Right renal pelvis (tissue), 4 donors: ENCODE measurements around the gene CCDC91. TPM values are rescaled to one million over a fixed set of nuclear protein-coding genes. Genes with fewer than 3 reads are reported as not detected.
A peak's percentile ranks its signal among the peaks of the same experiment; 100 is the strongest.
"Not testable (repeated sequence)": the region's sequence is repeated elsewhere in the genome, so short reads cannot be mapped to it uniquely, and the experiment has no call there.

Experiments
- DNase-seq, 4 donors: peaks; one replicate each; pipeline ENCODE4 v3.0.0-alpha.2; 2013; ENCODE audit warnings: low read depth in 4 of 4, low spot score in 3 of 4, missing footprints in 1 of 4
- polyA plus RNA-seq, 4 donors: library from polyadenylated mRNA; unstranded; fragments of 120-200 nt; gene quantifications; one replicate each; pipeline ENCODE4 v1.2.1, GENCODE V29; 2013; ENCODE audit not compliant: insufficient read length in 4 of 4

Gene CCDC91
- polyA plus RNA-seq, 4 donors: 27.4 to 32.8 (median 31.2) TPM

DNA sequence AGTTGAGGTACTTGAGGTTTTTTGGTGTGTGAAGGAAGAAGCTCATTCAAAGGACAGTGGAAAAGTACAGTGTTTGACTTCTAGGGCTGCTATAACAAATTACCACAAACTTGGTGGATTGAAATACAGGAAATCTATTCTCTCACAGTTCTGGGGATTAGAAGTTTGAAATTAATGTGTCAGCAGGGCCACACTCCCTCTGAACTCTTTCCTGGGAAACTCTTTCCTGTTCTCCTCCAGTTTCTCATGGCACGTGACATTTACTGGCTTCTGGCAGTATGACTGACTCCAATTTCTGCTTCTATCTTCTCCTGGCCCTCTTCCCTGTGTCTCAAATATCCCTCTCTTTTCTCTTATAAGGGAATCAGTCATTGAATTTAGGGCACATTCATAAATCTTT lies 160.2 kb downstream of the CCDC91 start:
- no peak for DNase-seq

DNA sequence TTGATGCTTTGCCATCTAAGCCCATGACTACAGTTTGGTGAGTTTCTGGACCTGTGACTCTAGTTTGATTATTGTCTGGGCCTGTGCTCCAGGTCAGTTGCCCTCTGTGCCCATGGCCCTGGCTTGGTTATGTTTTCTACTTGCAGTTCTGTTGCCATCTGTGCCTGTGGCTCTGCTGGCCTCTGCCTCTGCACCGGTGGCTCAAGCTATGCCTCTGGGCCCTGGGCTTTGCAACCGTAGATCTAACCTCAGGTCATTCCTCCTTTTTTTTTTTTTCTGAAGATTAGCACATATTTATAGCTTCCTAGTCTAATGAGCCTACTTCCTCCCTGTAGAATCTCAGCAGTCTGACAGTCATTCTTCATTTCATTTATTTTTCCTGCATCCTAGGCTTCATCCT lies 161.2 kb downstream of the CCDC91 start:
- no peak for DNase-seq

DNA sequence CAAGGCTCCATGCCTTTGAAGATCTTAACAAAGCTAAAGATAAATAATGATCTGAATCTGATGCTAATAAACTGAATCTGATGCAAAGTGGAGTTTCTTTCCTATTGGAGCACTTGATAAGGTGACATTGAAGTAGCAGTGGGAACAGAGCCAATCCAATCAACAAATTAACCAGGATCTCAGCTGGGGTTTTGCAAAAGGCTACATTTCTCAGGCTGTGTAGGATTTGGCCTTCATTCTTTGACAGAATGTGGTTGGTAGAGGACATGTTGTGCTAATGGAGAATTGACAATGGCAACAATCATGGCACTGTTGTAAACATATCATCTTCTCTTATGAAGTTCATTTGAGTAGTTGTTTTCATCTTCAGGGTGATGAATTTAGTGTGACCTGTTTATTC lies 164.9 kb downstream of the CCDC91 start:
- DNase-seq: no peak

DNA sequence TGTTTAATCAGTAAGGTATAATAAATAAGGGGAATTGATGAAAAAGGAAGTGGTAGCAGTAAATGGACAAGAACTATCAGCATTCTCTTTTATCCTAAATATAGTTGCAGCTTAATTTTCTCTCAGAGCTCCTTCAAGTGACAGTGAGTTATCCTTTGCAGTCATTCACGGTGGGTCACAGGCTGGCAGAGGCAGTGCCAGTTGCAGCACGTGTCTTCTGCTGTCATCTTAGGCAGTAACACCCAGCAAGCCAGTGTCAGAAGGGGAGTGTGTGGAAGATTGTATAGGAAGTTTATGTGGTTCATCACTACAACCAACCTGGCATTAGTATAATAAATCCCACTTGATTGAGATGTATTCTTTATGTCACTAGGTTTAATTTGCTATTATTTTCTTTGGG lies 170.0 kb downstream of the CCDC91 start:
- no peak for DNase-seq

DNA sequence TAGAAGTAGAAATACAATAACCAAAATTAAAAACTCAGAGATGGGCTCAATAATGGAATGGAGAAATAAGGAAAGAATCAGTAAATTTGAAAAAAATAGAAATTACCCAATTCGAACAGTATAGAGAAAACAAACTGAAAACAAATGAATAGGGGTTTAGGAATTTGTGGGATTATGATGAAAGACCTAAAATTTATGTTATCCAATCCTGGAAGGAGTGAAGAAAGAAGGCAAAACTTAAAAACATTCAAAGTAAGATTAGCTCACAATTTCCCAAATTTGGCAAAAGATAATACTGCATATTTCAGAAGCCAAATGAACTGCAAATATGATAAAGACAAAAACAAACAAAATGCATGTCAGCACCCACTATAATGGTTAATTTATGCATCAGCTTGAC lies 177.1 kb downstream of the CCDC91 start:
- no peak for DNase-seq

DNA sequence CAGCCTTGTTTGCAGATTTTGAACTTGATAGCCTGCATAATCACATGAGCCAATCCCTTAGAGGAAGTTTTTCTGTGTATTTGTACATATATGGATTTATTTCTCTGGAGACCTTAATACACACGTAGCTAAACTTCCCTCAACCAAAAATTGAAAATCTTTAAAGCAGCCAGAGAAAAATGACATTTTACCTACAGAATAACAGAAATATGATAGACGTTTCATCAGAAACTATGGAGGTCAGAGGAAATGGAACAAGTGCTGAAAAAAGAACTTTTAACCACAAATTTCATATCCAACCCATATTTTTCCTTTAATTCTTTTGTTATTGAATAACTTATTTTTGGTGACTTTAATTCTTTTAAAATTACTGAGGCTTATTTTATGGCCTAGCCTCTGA lies 177.7 kb downstream of the CCDC91 start:
- DNase-seq: no peak

DNA sequence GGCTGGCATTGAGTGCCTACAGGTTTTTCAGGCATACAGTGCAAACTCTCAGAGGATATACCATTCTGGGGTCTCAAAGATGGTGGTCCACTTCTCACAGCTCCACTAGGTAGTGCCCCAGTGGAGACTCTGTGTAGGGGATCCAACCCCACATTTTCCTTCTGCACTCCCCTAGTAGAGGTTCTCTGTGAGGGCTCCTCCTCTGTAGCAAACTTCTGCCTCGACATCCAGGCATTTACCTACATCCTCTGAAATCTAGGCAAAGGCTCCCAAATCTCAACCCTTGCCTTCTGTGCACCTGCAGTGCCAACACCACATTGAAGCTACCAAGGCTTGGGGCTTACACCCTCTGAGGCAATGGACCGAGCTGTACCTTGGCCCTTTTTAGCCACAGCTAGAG lies 179.2 kb downstream of the CCDC91 start:
- DNase-seq: no peak

DNA sequence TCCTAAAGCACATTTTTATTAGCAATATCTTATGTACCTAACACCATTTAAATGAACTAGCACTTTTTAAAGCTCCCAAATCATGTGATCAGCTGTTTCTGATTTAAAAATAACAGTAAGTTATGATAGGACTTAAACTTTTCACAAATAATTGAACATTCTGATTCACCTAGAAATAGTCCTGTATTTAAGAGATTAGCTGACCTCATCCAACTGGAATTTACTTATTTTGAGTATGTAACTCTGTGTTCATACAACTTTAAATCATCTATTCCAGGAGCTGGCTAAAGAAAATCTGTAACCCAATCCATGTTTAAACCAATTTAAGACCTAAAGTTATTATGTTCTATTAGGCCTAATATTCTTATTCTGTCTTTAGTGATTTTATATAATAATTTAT lies 184.3 kb downstream of the CCDC91 start:
- no peak for DNase-seq

DNA sequence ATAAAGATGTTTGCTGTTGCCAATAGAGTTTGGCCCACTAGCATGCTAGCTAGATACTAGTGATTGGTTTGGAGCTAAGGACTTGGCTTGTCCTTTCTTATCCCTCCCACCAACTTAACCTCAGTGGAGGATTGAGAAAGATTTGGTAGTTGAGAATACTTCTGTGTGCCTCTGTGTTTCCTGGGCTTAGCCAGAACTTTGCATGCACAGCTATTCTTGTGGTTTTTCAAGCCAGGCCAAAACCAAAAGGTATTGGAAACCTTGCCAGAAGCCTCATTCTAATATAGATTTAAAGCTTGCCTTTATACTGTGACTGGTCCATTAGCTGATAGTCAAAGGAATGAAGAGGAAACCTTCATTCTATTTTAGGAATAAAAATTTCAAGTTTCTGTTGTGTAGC lies 188.5 kb downstream of the CCDC91 start:
- DNase-seq: no peak

DNA sequence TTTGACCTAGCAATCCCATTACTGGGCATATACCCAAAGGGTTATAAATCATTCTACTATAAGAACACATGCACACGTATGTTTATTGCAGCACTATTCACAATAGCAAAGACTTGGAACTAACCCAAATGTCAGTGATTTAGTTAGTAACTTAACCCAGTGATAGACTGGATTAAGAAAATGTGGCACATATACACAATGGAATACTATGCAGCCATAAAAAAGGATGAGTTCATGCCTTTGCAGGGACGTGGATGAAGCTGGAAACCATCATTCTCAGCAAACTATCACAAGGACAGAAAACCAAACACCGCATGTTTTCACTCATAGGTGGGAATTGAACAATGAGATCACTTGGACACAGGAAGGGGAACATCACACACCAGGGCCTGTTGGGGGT lies 189.5 kb downstream of the CCDC91 start:
- not testable (repeated sequence) for DNase-seq

DNA sequence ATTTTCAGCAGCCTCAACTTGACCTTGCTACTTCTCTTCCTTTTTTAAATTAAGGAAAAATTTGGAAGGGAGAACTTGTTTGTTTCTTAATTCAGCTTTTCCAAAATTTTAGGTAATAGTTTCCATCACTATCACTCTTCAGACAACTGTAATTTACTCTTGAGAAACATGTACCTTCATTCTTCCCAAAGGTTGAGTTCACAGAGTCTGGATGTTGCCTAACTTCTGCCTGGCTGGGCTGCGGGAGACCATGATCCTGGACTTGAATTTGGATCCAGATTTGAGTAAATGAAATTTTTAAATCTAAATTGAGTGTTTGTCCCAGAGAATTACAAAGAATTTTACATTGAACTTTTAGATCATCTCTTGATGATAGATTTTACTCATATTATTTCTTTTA lies 193.1 kb downstream of the CCDC91 start:
- DNase-seq: no peak

DNA sequence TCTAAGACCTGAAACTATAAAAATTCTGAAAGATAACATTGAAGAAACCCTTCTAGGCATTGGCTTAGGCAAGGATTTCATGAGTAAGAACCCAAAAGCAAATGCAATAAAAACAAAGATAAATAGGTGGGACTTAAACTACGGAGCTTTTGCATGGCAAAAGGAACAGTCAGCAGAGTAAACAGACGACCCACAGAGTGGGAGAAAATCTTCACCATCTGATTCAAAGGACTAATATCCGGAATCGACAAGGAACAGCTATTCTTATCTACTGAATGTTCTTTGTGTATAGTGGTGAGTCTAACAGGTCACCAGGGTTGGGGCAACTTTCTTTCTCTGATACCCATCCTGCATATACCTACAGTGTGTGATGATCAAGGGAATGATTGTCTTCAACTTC lies 198.6 kb downstream of the CCDC91 start:
- DNase-seq: no peak

DNA sequence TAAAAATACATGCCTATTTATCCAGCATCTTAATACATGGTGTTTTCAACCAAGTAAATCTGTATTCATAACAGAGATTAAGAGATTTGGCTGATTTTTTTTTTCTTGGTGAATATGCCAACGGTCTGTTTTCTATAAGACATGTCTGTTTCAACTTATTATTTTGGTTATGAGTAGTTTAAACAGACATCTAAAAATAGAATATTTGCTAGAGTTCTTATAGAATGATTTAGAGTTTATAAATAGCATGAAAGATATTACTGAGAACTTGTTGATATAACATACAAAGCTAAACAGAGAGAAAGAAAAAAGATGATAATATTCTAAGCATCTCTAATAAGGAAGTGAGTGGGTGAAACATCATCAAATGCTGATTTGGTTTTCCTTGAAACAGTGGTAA lies 199.9 kb downstream of the CCDC91 start:
- no peak for DNase-seq

DNA sequence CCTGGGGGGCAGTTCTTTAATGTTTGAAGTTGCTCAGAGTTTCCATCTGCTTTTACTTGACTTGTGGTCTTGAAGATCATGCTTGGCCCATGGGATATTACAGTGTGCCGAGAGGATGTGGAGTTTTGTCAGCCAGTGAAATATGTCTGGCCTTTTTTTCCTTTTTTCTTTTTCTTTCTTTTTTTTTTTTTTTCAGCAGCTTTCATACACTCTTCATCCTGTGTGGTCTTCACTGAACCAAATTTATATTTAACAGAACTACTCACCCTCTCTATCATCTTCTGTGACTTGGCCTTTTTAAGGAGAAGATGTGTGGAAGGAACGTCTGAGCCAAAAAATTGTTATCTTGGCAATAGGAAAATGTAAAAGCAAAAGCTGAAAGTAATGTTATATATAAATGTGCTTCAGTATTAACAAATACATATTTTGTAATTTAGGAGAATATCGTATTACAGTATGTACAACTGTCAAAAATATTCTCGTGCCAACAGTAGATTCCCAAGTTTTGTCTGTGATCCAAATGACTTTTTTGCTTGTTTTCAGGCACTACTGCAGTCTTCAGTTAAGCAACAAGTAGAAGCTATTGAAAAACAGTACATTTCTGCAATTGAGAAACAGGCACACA lies 200.6 kb downstream of the CCDC91 start:
- DNase-seq: no peak

DNA sequence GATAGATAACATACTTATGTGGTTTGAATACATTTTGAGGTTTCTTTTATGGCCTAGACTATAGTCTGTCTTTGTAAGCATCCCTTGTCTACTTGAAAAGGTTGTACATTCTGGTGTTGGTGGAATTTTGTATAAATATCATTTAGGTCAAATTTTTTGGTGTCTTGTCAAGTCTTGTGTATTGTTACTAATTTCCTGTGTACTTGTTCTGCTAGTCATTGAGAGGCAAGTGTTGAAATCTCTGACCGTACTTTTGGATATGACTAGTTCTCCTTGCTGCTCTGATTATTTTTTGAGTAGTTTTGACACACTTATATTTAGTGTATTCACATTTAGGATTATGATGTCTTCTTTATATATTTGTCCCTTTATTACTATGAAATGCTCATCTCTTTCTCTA lies 219.6 kb downstream of the CCDC91 start:
- DNase-seq: no peak

DNA sequence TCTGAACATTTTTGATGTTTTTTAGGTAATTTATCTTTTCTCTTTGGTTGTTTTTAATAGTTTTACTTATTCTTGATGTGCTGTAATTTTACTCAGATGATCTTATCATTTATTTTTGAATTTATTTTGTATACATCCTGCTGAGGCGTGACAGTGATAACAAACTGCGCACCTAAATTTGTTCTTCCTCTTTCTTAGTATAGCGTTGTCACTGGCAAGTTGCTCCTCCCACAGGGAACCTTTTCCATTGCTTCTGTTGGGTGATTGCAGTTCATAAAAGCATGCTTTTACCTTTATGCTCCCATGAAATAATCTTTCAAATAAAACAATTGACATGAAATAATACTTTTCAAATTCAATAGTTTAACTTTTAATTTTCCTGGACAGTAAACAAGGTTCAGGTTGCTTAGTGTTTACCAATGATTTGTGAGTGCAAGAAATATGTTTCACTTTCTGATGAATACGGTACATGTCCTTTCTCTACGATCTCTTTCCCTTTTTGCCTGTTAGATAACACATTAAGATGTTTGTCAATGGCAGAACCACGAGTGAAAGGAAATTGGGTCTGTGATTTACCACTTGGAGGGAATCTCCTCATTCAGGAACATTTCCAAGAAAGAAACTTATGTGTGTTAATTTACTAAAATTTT lies 223.3 kb downstream of the CCDC91 start:
- no peak for DNase-seq

DNA sequence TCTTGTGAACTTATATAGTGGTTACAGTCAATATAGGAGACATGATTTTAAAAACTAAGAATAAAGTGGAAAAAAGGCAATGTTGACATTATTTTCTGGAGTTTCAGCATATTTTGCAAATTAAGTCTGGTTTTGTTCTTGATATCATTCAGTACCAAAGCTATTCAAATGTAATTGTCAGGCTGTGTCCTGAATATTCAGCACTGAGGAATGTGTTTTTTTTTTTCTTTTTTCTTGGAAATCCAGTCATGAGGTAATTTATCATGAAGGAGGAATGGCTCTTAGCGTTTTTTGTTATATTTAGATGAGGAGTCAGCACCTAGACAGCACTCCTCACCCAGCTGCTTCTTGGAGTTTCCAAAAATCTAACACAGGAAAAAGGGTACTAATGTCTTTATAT lies 225.5 kb downstream of the CCDC91 start:
- no peak for DNase-seq

DNA sequence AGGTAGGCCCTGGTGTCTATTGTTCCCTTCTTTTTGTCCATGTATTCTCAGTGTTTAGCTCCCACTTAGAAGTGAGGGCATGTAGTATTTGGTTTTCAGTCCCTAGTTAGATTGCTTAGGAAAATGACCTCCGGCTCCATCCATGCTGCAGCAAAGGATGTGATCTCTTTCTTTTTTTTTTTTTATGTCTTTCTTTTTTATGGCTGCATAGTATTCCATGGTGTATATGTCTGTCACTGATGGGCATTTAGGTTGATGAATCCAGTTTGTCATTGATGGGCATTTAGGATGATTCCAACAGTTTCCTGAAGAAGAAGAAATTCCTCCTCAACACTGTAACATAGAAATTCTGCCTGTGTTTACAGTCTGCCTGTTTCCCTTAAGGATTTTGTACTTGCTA lies 231.1 kb downstream of the CCDC91 start:
- no peak for DNase-seq

DNA sequence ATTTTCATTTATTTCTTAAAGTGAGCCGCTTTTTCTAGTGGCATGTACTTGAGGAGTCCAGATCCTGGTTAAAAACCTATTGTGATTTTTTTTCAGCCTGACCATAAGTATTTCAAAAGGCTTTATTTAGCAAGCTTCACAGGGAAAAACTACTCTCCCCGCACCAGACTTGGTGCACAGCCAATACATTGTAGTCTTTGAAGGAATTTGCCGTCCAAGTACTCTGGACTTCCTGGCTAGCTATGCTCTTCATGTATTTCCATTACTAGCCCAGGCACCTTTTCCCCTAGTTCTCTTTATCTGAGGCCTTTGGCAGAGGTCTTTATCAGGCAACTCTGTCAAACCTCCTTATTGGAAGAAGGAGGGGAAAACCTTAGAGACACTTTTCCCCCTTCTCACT lies 234.7 kb downstream of the CCDC91 start:
- DNase-seq: peak in 2 of 4 donors; percentile 40 to 41

DNA sequence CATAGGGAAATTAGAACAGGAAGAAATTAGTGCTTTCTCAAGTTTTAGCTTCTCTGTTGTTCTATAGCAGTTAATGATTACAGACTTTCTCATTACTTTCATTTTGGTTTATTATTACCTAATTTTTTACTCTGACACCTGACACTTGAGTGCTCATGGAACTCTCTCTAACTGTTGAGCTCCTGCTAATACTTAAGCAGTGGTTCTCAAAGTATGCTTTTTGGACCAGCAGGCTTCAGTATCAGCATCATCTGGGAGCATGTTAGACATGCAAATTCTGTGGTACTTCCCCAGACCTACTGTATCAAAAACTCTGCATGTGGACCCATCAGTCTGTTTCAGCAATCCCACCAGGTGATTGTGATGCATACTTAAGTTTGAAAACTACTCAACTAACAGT lies 235.3 kb downstream of the CCDC91 start:
- DNase-seq: no peak

DNA sequence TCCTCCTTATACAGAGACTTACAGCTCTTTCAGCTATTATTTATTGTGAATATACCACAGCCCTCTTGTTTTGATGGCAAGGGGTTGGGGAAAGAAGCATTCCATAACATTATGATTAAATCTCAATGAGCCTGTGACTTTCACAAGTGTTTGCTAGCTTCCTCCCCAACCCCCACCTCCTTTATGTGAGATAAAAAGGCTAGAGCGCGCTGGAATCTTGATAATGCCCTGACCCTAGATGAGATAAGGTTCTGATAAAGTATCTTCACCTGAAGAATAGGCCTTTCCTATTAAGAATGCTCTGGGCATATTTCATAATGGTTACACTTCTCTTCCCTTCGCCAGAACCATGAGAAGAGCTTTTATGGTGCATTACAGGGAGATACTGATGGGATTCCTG lies 236.8 kb downstream of the CCDC91 start:
- DNase-seq: no peak

DNA sequence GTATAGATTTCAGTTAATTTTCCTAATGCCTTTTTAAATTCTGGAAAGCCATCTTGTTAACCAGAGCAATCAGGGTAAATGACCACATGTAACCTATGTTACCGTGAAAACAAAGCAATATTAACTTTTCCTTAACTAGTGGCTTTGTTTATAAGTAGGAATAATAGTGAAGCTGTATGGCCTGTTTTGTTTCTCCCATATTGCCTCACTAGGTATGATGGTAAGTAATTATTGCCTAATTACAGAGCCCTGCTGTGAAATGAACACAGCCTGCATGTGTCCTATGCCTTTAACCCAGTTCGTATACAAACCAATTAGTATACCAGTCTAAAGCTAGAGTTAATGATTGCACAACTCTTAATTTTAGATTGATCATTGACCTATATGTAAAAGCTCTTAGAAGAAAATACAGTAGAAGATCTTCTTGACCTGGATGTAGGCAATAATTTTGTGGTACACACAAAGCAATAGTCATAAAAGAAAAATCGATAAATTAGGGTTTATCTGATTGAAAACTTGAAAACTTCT lies 249.9 kb downstream of the CCDC91 start:
- DNase-seq: no peak

DNA sequence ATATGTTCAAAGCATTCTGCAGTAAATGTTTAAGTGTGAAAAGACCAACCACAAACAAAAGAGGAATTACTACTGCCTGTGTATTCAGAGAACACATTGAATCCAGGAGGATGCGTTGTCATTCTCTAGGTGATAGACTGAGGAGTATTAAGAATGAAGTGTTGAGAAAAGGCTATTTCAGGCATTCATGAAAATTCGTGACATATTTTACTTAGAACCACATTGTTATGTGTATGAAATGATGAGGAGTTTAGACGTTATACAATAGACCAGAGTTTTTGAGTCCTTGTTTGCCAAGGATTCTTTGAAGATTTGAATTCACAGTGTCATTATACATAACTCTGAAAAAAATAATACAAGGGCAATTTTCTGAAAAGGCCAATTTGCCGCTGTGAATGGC lies 251.8 kb downstream of the CCDC91 start:
- no peak for DNase-seq
